IMR-90 (cell line): ENCODE measurements around the gene BPGM. TPM values are rescaled to one million over a fixed set of nuclear protein-coding genes. Genes with fewer than 3 reads are reported as not detected.

ENCODE experiments used
- ATAC-seq: fragments of 200-7000 bp; cut with Tn5 transposase; 2 replicates; pipeline ENCODE4 v1.9.1; 2020; ENCODE audit warnings: low read depth, mild to moderate bottlenecking, moderate library complexity
- BruUV-seq: library from RNA; stranded (reverse); fragments of 400-500 nt; replicated peaks from 2 replicates; lab custom pipeline; 2021; lab: Mats Ljungman, UMichigan
- CTCF ChIA-PET: fragments of 300-600 bp; formaldehyde crosslinking; extraction: SDS; loops from one replicate; lab custom pipeline; 2021; ENCODE audit warnings: antibody characterized with exemption; lab: Yijun Ruan, JAX
- POLR2A ChIA-PET: fragments of 300-600 bp; sonication (Branson Sonifier 250); formaldehyde crosslinking; loops from one replicate; lab custom pipeline; 2022; ENCODE audit warnings: antibody characterized with exemption; ENCODE audit not compliant: unreplicated experiment; lab: Charles Lee
- DNase-seq: peaks from one replicate; pipeline ENCODE4 v3.0.0; 2013
- H2AFZ ChIP-seq: replicated peaks from 2 replicates; pipeline ENCODE3; 2013; ENCODE audit warnings: low read length, mild to moderate bottlenecking; ENCODE audit not compliant: poor library complexity
- H2AK5ac ChIP-seq: 2 replicates; pipeline ENCODE4 v1.6.1; 2013; ENCODE audit warnings: low read depth, low read length, inconsistent platforms
- H2AK9ac ChIP-seq: replicated peaks from 2 replicates; pipeline ENCODE3; 2013; ENCODE audit warnings: mild to moderate bottlenecking, low read depth, low read length, moderate library complexity; ENCODE audit not compliant: poor library complexity
- H2BK120ac ChIP-seq: 2 replicates; pipeline ENCODE4 v1.6.1; 2013; ENCODE audit warnings: low read depth, low read length, inconsistent platforms
- H2BK15ac ChIP-seq: 3 replicates; pipeline ENCODE4 v1.6.1; 2013; ENCODE audit warnings: low read depth, low read length, inconsistent platforms
- H2BK20ac ChIP-seq: 2 replicates; pipeline ENCODE4 v1.6.1; 2013; ENCODE audit warnings: low read depth, mild to moderate bottlenecking, inconsistent platforms, low read length, moderate library complexity
- H2BK5ac ChIP-seq: 2 replicates; pipeline ENCODE4 v1.6.1; 2013; ENCODE audit warnings: mild to moderate bottlenecking, low read depth, low read length, inconsistent platforms; ENCODE audit not compliant: poor library complexity, severe bottlenecking
- H3K14ac ChIP-seq: replicated peaks from 2 replicates; pipeline ENCODE4 v1.6.1; 2013; ENCODE audit warnings: low read depth, low read length, inconsistent platforms
- H3K18ac ChIP-seq: 2 replicates; pipeline ENCODE4 v1.6.1; 2013; ENCODE audit warnings: low read depth, low read length, control low read depth
- H3K23ac ChIP-seq: 2 replicates; pipeline ENCODE4 v1.6.1; 2013; ENCODE audit warnings: low read depth, low read length, inconsistent platforms
- H3K27ac ChIP-seq: 2 replicates; pipeline ENCODE4 v1.5.1; 2013; ENCODE audit warnings: mild to moderate bottlenecking, control low read depth, low read length; ENCODE audit not compliant: insufficient read depth
- H3K27me3 ChIP-seq: 2 replicates; pipeline ENCODE4 v1.6.1; 2013; ENCODE audit warnings: low read length; ENCODE audit not compliant: control insufficient read depth, insufficient read depth
- H3K36me3 ChIP-seq: 2 replicates; pipeline ENCODE4 v1.6.1; 2013; ENCODE audit warnings: low read length, mixed read lengths; ENCODE audit not compliant: control insufficient read depth, insufficient read depth
- H3K4ac ChIP-seq: 2 replicates; pipeline ENCODE4 v1.6.1; 2013; ENCODE audit warnings: low read depth, low read length, inconsistent platforms
- H3K4me1 ChIP-seq: 2 replicates; pipeline ENCODE4 v1.6.1; 2013; ENCODE audit warnings: low read length, mixed read lengths; ENCODE audit not compliant: control insufficient read depth, insufficient read depth
- H3K4me2 ChIP-seq: 2 replicates; pipeline ENCODE4 v1.6.1; 2013; ENCODE audit warnings: low read depth, mild to moderate bottlenecking, control low read depth, low read length, moderate library complexity
- H3K4me3 ChIP-seq: 2 replicates; pipeline ENCODE4 v1.5.1; 2013; ENCODE audit warnings: low read depth, mild to moderate bottlenecking, control low read depth, low read length, moderate library complexity; ENCODE audit not compliant: insufficient read depth
- H3K56ac ChIP-seq: 2 replicates; pipeline ENCODE4 v1.6.1; 2013; ENCODE audit warnings: low read length, inconsistent platforms; ENCODE audit not compliant: insufficient read depth; ENCODE audit errors: extremely low read depth
- H3K79me1 ChIP-seq, 2 experiments: 2 replicates each; pipeline ENCODE4 v1.6.1; 2013; ENCODE audit warnings: low read length in 2 of 2, inconsistent platforms in 1 of 2, low read depth in 1 of 2
- H3K9ac ChIP-seq: 2 replicates; pipeline ENCODE4 v1.6.1; 2013; ENCODE audit warnings: low read depth, low read length, control low read depth
- H3K9me1 ChIP-seq: 2 replicates; pipeline ENCODE4 v1.6.1; 2013; ENCODE audit warnings: low read length, inconsistent platforms; ENCODE audit not compliant: insufficient read depth
- H3K9me3 ChIP-seq: 2 replicates; pipeline ENCODE4 v1.6.1; 2013; ENCODE audit warnings: low read length; ENCODE audit not compliant: control insufficient read depth, insufficient read depth
- H4K20me1 ChIP-seq: 2 replicates; pipeline ENCODE4 v1.6.1; 2013; ENCODE audit warnings: low read length, inconsistent platforms; ENCODE audit not compliant: insufficient read depth
- H4K5ac ChIP-seq: 2 replicates; pipeline ENCODE4 v1.6.1; 2013; ENCODE audit warnings: mild to moderate bottlenecking, low read depth, low read length, control low read depth
- H4K8ac ChIP-seq, 2 experiments: 2 replicates each; pipeline ENCODE4 v1.6.1; 2013; ENCODE audit warnings: low read depth in 2 of 2, low read length in 2 of 2, control low read depth in 1 of 2, inconsistent platforms in 1 of 2
- H4K91ac ChIP-seq: 2 replicates; pipeline ENCODE4 v1.6.1; 2013; ENCODE audit warnings: low read depth, low read length, inconsistent platforms; ENCODE audit not compliant: insufficient read depth
- CHD1 ChIP-seq: IDR thresholded peaks from 2 replicates; pipeline ENCODE4 v1.6.1; 2012; ENCODE audit warnings: low read depth, low read length, improper control_type of control experiment
- ELK1 ChIP-seq: fragments of 150-350 bp; IDR thresholded peaks from 2 replicates; pipeline ENCODE4 v1.6.1; 2016; ENCODE audit warnings: low read depth, mild to moderate bottlenecking, low read length, moderate library complexity, borderline replicate concordance
- MAZ ChIP-seq: IDR thresholded peaks from 2 replicates; pipeline ENCODE4 v1.6.1; 2012; ENCODE audit warnings: low read depth, mild to moderate bottlenecking, low read length, improper control_type of control experiment, moderate library complexity, borderline replicate concordance
- MXI1 ChIP-seq: IDR thresholded peaks from 2 replicates; pipeline ENCODE4 v1.6.1; 2012; ENCODE audit warnings: low read depth, mild to moderate bottlenecking, low read length, moderate library complexity, borderline replicate concordance
- NFE2L2 ChIP-seq: fragments of 150-350 bp; IDR thresholded peaks from 2 replicates; pipeline ENCODE4 v1.6.1; 2016; ENCODE audit warnings: low read depth, mild to moderate bottlenecking, low read length
- POLR2A ChIP-seq: IDR thresholded peaks from 2 replicates; pipeline ENCODE4 v1.6.1; 2012; ENCODE audit warnings: mild to moderate bottlenecking, low read depth, low read length
- RAD21 ChIP-seq: IDR thresholded peaks from 2 replicates; pipeline ENCODE4 v1.6.1; 2012; ENCODE audit warnings: low read length, improper control_type of control experiment
- RCOR1 ChIP-seq: IDR thresholded peaks from 2 replicates; pipeline ENCODE4 v1.6.1; 2012; ENCODE audit warnings: mild to moderate bottlenecking, low read length, improper control_type of control experiment; ENCODE audit not compliant: insufficient replicate concordance
- SMC3 ChIP-seq: fragments of 150-350 bp; IDR thresholded peaks from 2 replicates; pipeline ENCODE4 v1.6.1; 2016; ENCODE audit warnings: low read depth, mild to moderate bottlenecking, antibody characterized with exemption, low read length, moderate library complexity
- USF2 ChIP-seq: fragments of 150-350 bp; IDR thresholded peaks from 2 replicates; pipeline ENCODE4 v1.6.1; 2017; ENCODE audit warnings: mild to moderate bottlenecking, antibody characterized with exemption, low read length, low read depth
- WGBS, 2 experiments: methylation state at CpG; one replicate each; pipeline versions ENCODE4 v1.1.5 to v1.1.7; 2013; ENCODE audit warnings: missing lambda C conversion rate in 2 of 2; ENCODE audit not compliant: insufficient read length in 1 of 2; ENCODE audit errors: extremely low coverage in 2 of 2; 5-methylcytosine and 5-hydroxymethylcytosine counted together
- dilution Hi-C: fragments of 300-500 bp; cut with HindIII; formaldehyde crosslinking; loops from one replicate; pipeline ENCODE4 v1.14.3; 2018; ENCODE audit warnings: low sequenced_read_pairs; ENCODE audit not compliant: unreplicated experiment
- in situ Hi-C: fragments of 300-500 bp; cut with MboI; formaldehyde crosslinking; loops from 3 replicates; pipeline ENCODE4 v1.14.3; 2019; ENCODE audit warnings: low sequenced_read_pairs, inconsistent platforms, mixed read lengths
- intact Hi-C: fragments of 100-400 bp; cut with micrococcal nuclease; formaldehyde crosslinking; loops from 2 replicates; pipeline ENCODE4 v1.10.0; 2022
- polyA plus RNA-seq, 3 experiments: library from polyadenylated mRNA; depleted of rRNA; stranded (reverse); fragments of >200 nt; gene quantifications; 2 replicates each; pipeline ENCODE4 v1.2.3, GENCODE V29; 2012; ENCODE audit warnings: low replicate concordance in 1 of 3
- total RNA-seq: library from RNA; depleted of rRNA; stranded (reverse); fragments of >200 nt; gene quantifications from 2 replicates; pipeline ENCODE4 v1.2.3, GENCODE V29; 2012

BPGM gene
- total and polyA plus RNA-seq, 2 of the 4 experiments (the other 2 are of a cell fraction), result 18.8 to 20.0 TPM

GRCh38 chr7:134676743-134677142 lies 30.1 kb downstream of the BPGM start:
- peak; percentile 56 for ATAC-seq
- Histone ChIP-seq H3K9me3 (no peaks in the 10 kb centered on the region), H2BK20ac (no peak overlapping the region), H4K91ac (peak overlapping the region; percentile 15; the same call in 1 of the 2 replicates), H4K8ac (no peak overlapping the region), H2BK15ac (no peak overlapping the region), H3K23ac (peak overlapping the region; percentile 28; the same call in 1 of the 2 replicates), H2AK9ac (no peak overlapping the region), H3K36me3 (peaks cover 9% of the 10 kb centered on the region), H3K4me3 (no peak overlapping the region), H3K9me1 (peaks cover 5% of the 10 kb centered on the region; the same call in 1 of the 2 replicates), H3K79me1 (peaks cover 10 to 30% of the 10 kb centered on the region in 2 experiments; a peak in 3 of 4 replicates), H3K4me2 (no peak overlapping the region), H4K5ac (0 out of 2 replicates have a peak overlapping the region, but pooled peaks have one; percentile 63), H2AK5ac (no peak overlapping the region), H3K27ac (no peak overlapping the region), H4K20me1 (no peaks in the 10 kb centered on the region), H3K56ac (no peak overlapping the region), H2BK5ac (no peak overlapping the region), H3K4ac (peak overlapping the region; percentile 5; the same call in 1 of the 2 replicates), H3K18ac (no peak overlapping the region), H3K14ac (0 out of 2 replicates have a peak overlapping the region, but pooled peaks have one; percentile 1), H2BK120ac (no peak overlapping the region), H3K27me3 (no peaks in the 10 kb centered on the region), H3K9ac (no peak overlapping the region), H3K4me1 (peaks cover 7% of the 10 kb centered on the region), H2AFZ (no peak overlapping the region)
- POLR2A ChIA-PET, result no interaction called here
- CTCF ChIA-PET, result no interaction called here
- no TSS peak for BruUV-seq
- dilution Hi-C loops (no loop called here), intact Hi-C loops (loop anchor here (10.0 kb wide), 1 partner anchor 242 kb away; no protein-coding TSS in a partner anchor), in situ Hi-C loops (loop anchor here (25.0 kb wide), 1 partner anchor 886 kb away; the partner anchor contains the start of gene NUP205)
- TF ChIP-seq MAZ (no peak), MXI1 (no peak), RCOR1 (no peak), ELK1 (no peak), NFE2L2 (no peak), USF2 (no peak), RAD21 (no peak), CHD1 (no peak), SMC3 (no peak), POLR2A (no peak)
- DNase-seq, result no peak
- no CpG with 5 or more reads among the region's 1 CpG for WGBS, 2 experiments
